GM19455 (cell line): ENCODE measurements around the gene PARP14.
A peak's percentile ranks its signal among the peaks of the same experiment; 100 is the strongest.
"Not testable (repeated sequence)": the region's sequence is repeated elsewhere in the genome, so short reads cannot be mapped to it uniquely, and the experiment has no call there.

Experiments
- ATAC-seq: cut with Tn5 transposase; IDR thresholded peaks from one replicate; pipeline ENCODE4 v1.9.1; 2021; ENCODE audit not compliant: unreplicated experiment

Gene PARP14, protein sequence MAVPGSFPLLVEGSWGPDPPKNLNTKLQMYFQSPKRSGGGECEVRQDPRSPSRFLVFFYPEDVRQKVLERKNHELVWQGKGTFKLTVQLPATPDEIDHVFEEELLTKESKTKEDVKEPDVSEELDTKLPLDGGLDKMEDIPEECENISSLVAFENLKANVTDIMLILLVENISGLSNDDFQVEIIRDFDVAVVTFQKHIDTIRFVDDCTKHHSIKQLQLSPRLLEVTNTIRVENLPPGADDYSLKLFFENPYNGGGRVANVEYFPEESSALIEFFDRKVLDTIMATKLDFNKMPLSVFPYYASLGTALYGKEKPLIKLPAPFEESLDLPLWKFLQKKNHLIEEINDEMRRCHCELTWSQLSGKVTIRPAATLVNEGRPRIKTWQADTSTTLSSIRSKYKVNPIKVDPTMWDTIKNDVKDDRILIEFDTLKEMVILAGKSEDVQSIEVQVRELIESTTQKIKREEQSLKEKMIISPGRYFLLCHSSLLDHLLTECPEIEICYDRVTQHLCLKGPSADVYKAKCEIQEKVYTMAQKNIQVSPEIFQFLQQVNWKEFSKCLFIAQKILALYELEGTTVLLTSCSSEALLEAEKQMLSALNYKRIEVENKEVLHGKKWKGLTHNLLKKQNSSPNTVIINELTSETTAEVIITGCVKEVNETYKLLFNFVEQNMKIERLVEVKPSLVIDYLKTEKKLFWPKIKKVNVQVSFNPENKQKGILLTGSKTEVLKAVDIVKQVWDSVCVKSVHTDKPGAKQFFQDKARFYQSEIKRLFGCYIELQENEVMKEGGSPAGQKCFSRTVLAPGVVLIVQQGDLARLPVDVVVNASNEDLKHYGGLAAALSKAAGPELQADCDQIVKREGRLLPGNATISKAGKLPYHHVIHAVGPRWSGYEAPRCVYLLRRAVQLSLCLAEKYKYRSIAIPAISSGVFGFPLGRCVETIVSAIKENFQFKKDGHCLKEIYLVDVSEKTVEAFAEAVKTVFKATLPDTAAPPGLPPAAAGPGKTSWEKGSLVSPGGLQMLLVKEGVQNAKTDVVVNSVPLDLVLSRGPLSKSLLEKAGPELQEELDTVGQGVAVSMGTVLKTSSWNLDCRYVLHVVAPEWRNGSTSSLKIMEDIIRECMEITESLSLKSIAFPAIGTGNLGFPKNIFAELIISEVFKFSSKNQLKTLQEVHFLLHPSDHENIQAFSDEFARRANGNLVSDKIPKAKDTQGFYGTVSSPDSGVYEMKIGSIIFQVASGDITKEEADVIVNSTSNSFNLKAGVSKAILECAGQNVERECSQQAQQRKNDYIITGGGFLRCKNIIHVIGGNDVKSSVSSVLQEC (N-terminal part only)

DNA sequence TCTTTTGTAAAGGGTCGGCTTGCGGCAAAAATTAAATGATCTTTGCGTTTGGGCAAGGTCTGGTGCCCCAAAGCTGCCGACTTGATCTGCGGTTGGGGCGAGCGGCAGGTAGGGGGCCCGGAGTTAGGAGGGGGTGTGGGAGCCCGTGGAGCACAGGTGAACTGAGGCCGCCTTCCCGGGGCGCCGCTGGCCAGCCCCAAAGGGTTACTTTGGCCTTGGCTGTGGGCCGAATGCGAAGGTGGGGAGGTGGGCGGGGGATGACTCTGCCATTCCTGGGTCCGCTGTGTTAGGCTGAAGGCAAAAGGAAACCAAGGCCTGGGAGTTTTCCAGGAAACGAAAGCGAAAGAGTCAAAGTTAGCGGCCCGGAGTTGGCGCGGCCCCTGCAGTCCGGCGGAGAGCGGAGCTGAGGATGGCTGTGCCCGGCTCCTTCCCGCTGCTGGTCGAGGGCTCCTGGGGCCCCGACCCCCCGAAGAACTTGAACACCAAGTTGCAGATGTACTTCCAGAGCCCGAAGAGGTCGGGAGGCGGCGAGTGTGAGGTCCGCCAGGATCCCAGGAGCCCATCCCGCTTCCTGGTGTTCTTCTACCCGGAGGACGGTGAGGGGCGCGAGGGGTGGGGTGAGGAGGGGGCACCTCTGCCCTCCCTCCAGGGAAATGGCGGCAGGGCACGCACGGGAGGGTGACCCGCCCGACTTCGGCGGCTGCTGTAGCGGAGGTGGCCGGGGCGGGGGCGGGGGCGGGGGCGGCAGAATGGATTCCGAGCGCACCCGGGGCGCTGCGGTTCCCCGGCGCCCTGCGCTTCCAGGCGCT lies at the start of gene PARP14:
TSS of gene PARP14 (plus strand) at position 365 of the 809 bp plus-strand sequence. CDS start at position 410, 45 bp downstream.
- ATAC-seq: peak; percentile 51

DNA sequence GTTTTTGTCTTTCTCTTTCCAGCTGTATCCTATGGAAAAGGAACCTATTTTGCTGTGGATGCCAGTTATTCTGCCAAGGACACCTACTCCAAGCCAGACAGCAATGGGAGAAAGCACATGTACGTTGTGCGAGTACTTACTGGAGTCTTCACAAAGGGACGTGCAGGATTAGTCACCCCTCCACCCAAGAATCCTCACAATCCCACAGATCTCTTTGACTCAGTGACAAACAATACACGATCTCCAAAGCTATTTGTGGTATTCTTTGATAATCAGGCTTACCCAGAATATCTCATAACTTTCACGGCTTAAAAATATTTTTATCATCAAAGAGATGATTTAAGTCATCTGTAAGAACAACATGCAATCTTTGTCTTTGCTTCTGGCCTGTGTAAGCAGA lies 44.9 kb upstream of the PARP14 start:
- ATAC-seq: no peak

DNA sequence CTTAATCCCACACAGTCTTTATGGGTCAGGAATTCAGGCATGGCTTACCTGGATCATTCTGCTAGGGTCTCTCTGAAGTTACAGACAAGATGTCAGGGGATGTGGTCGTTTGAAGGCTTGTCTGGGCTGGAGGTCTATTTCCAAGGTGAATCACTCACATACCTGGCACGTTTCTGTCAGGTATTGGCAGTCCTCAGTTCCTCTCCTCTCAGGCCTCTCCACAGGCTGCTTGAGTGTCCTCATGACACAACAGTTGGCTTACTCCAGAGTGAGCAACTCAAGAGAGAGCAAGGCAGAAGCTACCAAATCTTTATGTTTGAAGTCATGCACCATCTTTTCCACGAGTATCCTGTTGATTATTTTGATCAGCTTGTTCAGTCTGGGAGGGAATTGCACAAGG lies 43.9 kb upstream of the PARP14 start:
- no peak for ATAC-seq

DNA sequence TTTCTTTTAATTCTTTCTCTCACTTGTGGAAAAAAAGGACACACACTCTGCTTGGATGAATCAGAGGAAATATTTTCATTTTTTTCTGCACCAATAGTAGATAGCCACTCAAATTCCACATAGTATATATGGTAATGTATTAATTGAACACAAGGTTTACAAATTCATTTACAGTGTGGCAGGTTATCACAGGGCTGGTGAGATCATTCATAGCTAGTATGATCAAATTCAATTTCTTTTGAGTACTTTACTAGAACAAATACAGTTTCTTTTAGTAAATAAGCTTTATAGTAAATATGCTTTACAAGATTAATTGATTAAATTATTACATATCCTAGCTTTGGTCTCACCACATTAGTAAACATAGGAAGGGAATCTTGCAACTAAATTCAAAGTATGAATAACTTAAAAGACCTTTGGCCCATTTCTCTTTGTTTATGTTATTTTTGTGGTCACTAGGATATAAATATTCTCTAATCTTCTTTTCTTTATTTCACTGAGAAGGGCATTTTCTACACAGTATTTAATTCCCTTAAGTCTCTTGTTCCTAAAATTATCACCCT lies 40.1 kb upstream of the PARP14 start:
- no peak for ATAC-seq

DNA sequence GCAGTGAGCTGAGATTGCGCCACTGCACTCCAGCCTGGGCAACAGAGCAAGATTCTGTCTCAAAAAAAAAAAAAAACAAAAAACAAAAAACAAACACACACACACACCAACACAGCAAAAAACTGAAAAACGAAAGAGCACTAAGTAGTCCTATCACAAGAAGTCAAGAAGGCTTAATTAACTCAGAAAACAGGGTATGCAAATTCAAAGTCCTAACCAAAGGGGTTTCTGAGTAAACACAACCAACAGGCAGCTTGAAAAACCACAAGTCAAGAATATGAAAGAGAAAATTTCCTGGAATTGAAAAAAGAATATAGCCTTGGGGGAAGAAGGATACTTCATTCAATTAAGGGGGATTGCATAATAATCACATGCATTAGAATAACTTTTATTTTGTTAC lies 37.7 kb upstream of the PARP14 start:
- ATAC-seq: peak; percentile 78

DNA sequence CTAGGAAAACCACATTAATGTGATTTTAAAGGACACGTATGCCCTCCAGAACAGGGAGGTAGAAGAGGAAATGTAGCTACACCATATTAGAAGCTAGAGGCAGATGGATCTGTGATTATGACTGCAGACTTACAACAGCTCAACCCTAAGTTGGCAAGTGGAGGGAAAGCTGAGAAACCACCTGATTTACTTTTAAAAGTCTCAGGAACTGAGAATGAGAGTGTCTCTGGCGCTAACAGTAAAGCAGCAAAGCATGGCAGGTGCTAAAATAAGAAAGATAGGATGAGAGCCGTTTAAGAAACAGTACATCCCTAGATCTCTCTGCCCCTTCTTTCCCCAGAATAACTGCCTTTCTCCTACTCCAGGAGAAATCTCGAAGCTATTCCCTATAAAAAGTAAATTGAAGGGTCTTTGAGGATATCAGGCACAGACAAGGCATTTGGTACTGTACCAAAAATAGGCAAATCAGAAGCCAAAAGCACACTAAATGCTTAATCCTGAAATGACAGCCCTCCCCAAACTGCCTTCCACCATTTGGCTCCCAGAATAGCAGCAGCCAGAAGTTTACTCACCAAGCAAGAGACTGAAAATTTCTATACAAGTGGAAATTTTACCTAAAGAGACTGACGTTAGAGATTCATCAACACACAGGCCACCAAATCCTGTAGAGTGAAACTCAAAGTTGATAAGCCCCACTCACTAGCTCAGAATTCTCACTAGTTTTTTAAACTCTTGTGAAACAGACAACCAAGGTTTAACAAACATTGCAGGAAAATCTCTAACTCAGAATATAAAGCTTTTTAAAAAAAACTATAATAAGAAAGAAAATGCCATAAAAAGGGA lies 34.3 kb upstream of the PARP14 start:
- no peak for ATAC-seq

DNA sequence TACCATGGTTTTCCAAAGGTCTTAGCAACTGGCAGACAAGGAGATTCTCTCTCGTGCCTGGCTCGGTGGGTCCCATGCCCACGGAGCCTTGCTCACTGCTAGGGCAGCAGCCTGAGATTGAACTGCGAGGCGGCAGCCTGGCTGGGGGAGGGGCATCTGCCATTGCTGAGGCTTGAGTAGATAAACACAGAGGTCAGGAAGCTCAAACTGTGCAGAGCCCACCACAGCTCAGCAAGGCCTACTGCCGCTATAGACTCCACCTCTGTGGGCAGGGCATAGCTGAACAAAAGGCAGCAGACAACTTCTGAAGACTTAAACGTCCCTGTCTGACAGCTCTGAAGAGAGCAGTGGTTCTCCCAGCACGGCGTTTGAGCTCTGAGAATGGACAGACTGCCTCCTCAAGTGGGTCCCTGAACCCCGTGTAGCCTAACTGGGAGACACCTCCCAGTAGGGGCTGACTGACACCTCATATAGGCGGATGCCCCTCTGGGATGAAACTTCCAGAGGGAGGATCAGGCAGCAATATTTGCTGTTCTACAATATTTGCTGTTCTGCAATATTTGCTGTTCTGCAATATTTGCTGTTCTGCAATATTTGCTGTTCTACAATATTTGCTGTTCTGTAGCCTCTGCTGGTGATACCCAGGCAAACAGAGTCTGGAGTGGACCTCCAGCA lies 29.3 kb upstream of the PARP14 start:
- ATAC-seq: not testable (repeated sequence)

DNA sequence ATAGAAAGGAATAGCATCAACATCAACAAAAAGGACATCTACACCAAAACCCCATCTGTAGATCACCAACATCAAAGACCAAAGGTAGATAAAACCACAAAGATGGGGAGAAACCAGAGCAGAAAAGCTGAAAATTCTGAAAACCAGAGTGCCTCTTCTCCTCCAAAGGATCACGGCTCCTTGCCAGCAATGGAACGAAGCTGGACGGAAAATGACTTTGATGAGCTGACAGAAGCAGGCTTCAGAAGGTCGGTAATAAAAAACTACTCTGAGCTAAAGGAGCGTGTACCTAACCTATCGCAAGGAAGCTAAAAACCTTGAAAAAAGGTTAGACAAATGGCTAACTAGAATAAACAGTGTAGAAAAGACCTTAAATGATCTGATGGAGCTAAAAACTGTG lies 28.7 kb upstream of the PARP14 start:
- not testable (repeated sequence) for ATAC-seq

DNA sequence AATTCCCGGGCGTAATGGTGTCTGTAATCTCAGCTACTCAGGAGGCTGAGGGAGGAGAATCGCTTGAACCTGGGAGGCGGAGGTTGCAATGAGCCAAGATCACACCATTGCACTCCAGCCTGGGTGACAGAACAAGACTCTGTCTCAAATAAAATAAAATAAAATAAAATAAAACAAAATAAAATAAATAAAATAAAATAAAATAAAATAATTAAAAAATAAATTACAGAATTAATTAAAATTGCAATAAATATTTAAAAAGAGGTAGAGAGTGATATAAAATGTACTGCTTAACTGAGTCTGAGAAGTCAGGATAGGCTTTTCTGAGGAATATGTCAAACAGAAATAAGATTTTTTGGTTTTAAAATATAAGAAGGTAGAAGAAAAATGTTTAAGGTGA lies 22.3 kb upstream of the PARP14 start:
- not testable (repeated sequence) for ATAC-seq

DNA sequence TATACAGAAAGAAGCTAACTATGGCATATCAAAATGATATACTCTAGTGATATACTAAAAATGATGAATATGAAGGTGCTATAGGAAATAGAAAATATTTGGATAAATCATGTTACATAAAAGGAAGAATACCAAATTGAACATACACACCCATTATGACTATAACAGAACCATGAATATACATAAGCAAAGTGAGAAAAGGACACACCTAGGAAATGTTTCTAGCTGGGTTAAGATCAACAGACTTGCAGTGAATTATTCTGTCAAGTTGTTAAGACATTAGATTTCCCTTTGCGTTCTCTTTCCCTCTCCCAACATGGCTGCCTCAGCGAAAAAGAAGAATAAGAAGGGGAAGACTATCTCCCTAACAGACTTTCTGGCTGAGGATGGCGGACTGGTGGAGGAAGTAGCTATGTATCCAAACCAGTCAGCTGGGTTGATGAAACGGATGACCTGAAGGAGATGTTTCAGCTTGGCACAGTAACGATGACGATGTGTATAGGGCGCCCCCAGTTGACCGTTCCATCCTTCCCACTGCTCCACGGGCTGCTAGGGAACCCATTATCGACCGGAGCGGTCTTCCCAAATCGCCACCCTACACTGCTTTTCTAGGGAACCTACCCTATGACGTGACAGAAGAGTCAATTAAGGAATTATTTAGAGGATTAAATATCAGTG lies 20.2 kb upstream of the PARP14 start:
- no peak for ATAC-seq

DNA sequence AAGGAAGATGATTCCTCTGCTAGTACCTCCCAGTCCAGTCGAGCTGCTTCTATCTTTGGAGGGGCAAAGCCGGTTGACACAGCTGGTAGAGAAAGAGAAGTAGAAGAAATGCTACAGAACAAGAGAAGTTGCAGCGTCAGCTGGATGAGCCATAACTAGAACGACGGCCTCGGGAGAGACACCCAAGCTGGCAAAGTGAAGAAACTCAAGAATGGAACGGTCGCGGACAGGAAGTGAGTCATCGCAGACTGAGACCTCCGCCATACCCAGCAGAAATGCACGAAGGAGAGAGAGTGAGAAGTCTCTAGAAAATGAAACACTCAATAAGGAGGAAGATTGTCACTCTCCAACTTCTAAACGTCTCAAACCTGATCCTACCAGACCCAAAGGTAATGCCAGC lies 19.0 kb upstream of the PARP14 start:
- ATAC-seq: no peak

DNA sequence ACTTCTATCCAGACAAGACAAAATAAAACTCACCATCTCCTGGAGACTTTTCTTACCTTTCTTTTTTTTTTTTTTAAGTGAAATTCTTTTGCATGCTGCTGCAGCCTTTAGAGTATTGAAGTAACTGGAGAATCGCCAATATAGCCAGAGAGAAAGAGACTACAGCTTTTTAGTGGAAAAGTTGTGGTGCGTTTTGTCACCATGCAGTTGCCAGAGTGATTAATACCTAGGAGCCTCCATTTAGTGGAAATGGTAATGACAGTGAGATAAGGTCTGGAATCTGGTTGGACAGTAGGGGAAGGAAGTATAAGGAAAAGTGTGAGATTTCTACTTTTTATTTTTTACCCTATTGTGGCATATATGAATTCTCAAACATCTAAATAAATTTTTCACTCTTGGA lies 18.1 kb upstream of the PARP14 start:
- ATAC-seq: no peak

DNA sequence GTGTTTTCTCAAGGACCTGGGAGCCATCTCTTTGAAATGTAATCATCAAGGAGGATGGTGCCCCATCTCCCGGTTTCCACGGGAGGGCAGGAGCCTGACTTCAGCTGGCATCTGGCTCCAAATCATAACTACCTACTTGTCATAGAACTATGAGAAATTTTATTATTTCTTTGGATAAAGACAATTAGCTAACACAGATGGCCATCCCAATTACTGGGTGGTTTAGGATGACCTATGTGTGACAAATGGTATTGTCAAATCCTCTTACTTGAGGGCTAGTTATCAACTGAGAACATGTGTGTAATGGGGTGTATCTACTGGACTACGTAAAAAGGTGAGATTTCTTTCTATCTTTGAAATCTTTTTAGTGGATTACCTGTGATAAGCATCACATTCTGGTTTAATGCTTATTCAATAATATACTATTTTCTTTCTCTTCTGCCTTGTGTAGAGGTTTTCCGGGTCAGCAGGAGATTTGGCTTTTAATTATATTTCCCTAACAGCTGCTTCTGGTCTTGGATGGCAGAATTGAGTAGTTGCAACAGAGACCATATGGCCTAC lies 15.3 kb upstream of the PARP14 start:
- ATAC-seq: no peak

DNA sequence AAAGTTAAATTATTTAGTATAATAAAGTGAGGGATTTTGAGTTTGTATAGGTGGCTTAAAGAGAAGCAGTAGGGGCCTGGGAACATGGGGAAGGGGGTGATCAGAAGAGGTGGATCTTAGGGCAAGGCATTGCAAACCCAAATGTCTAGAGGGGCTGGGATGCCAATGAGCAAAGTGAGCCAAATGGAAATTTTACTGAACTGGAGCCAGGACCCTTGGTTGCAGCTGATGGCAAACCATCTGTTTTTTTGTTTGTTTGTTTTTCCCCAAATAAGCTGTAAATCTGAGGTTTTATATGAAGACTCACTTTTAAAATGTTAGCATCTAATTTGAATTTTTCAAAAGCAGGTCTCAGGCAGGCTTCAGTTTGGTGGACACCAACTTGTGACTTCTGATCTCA lies 14.8 kb upstream of the PARP14 start:
- no peak for ATAC-seq

DNA sequence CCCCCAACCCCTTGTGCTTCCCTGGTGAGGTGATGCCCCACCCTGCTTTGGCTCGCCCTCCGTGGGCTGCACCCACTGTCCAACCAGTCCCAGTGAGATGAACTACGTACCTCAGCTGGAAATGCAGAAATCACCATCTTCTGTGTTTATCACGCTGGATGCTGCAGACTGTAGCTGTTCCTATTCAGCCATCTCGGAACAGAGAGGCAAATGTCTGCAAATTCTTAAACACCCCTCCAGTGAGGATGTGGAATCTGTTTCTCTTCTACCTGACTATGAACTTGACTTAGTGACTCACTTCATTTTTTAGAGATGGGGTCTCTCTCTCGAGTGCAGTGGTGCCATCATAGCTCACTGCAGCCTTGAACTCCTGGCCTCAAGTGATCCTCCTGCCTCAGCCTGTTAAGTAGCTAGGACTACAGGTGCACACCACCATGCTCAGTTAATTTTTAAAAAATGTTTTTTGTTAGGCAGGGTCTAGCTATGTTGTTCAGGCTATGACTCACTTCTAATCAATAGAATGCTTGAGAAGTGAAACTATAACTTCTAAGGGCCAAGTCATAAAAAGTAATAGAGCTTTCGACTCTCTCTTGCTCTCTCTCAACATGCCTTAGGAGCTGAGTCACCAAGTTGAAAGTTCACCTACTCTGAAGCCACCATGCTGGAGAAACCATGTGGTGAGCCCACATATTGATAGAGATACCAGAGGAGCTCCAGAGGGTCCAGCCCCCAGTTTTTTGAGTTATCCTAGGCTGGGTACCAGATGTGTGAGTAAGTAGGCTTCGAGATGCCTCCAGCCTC lies 11.5 kb upstream of the PARP14 start:
- ATAC-seq: peak; percentile 75

DNA sequence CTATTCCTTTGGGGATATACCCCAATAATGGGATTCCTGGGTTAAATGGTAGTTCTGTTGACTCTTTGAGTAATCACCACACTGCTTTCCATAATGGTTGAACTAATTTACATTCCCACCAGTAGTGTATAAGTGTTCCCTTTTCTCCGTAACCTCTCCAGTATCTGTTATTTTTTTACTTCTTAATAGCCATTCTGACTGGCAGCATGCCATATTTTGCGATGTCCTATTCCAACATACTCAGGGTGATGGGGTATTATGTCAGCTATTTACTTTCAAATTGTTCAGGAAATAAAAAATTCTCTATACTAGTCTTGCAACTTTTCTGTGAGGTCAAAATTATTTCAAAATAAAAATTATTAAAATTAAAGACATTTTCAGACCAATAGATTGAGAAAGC lies 9.1 kb upstream of the PARP14 start:
- ATAC-seq: no peak

DNA sequence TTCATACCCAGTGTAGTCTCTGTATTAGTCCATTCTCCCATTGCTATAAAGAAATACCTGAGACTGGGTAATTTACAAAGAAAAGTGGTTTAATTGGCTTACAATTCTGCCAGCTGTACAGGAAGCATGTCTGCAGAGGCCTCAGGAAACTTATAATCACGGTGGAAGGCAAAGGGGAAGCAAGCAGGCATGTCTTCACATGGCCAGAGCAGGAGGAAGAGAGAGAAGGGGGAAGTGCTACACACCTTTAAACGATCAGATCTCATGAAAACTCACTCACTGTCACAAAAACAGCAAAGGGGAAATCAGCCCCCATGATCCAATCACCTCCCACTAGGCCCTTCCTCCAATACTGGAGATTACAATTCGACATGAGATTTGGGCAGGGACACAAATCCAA lies 6.3 kb upstream of the PARP14 start:
- ATAC-seq: no peak
